Keratinocyte (primary cell): ENCODE results near the gene LMO2.

ENCODE experiments used
- CTCF ChIP-seq, 3 experiments: IDR thresholded peaks in 1 of 3; conservative IDR thresholded peaks in 1 of 3; optimal IDR thresholded peaks in 1 of 3; 2 replicates in 2 of 3; 3 replicates in 1 of 3; pipeline versions ENCODE3 to v1.5.1; 2011; ENCODE audit warnings: low read length in 3 of 3, mild to moderate bottlenecking in 3 of 3, moderate library complexity in 2 of 3, control low read depth in 1 of 3, inconsistent platforms in 1 of 3; ENCODE audit not compliant: insufficient read depth in 2 of 3; ENCODE audit errors: extremely low read depth in 1 of 3
- EZH2 ChIP-seq: IDR thresholded peaks from one replicate; pipeline ENCODE4 v1.6.1; 2012; ENCODE audit warnings: inconsistent platforms, mild to moderate bottlenecking, low read length, moderate library complexity

GRCh38 chr11:33887886-33888285 is 4.0 kb downstream of the LMO2 start:
- no peak for TF ChIP-seq CTCF (optimal IDR thresholded peaks at IDR 0.05 in 1 of 3, IDR thresholded peaks at IDR 0.05 in 1 of 3, conservative IDR thresholded peaks at IDR 0.05 in 1 of 3; ENCODE audit: extremely low read depth in 1 of 3, insufficient read depth in 2 of 3, low read length in 3 of 3)
- no peak for TF ChIP-seq EZH2
